ENCODE data around the gene PKP1.

PKP1 gene

DNA sequence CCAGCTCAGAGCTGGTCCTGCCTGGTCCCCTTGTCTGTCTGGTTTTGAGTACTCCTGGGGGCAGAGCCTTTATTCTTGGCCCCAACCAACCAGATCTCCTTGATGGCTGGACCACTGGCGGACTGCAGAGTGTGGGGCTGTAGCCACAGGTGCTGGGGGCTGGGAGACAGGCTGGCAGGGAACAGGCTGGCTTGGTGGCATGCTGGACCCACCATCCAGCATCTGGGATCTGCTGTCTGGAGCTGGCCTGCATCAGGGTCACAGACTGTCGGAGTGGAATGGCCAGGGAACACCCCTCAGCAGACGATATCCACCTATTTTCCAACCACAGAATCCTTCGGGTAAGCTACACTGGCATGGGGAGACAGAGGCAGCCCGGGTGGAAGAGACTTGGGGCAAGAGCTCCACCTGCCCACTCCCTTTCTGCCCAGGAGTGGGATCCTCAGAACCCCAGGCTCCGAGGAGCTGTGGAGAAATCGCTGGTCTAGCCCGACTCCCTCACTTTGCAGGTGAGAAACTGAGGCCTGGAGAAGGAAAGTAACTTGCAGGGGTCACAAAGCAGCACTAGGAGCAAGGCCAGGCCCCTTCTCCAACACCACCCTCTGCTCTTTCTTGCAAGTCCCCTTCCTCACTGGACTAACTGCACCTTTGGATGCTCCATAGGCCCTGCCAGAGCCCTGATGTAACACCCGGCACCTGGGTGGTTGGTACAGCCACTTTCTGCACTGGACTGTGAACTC is 53.6 kb downstream of the PKP1 start:
- no peak for TF ChIP-seq SNAI2 (CRISPR knock-in tag; IDR thresholded peaks at IDR 0.05)
- TF ChIP-seq, protein P1, sequence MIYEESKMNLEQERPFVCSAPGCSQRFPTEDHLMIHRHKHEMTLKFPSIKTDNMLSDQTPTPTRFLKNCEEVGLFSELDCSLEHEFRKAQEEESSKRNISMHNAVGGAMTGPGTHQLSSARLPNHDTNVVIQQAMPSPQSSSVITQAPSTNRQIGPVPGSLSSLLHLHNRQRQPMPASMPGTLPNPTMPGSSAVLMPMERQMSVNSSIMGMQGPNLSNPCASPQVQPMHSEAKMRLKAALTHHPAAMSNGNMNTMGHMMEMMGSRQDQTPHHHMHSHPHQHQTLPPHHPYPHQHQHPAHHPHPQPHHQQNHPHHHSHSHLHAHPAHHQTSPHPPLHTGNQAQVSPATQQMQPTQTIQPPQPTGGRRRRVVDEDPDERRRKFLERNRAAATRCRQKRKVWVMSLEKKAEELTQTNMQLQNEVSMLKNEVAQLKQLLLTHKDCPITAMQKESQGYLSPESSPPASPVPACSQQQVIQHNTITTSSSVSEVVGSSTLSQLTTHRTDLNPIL (CRISPR knock-in tag; IDR thresholded peaks at IDR 0.05; ENCODE audit: low read depth), result no peak
- TF ChIP-seq, protein P2, sequence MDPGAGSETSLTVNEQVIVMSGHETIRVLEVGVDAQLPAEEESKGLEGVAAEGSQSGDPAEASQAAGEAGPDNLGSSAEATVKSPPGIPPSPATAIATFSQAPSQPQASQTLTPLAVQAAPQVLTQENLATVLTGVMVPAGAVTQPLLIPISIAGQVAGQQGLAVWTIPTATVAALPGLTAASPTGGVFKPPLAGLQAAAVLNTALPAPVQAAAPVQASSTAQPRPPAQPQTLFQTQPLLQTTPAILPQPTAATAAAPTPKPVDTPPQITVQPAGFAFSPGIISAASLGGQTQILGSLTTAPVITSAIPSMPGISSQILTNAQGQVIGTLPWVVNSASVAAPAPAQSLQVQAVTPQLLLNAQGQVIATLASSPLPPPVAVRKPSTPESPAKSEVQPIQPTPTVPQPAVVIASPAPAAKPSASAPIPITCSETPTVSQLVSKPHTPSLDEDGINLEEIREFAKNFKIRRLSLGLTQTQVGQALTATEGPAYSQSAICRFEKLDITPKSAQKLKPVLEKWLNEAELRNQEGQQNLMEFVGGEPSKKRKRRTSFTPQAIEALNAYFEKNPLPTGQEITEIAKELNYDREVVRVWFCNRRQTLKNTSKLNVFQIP (CRISPR knock-in tag; IDR thresholded peaks at IDR 0.05; ENCODE audit: borderline replicate concordance, low read depth), result no peak
- no peak for ATAC-seq

DNA sequence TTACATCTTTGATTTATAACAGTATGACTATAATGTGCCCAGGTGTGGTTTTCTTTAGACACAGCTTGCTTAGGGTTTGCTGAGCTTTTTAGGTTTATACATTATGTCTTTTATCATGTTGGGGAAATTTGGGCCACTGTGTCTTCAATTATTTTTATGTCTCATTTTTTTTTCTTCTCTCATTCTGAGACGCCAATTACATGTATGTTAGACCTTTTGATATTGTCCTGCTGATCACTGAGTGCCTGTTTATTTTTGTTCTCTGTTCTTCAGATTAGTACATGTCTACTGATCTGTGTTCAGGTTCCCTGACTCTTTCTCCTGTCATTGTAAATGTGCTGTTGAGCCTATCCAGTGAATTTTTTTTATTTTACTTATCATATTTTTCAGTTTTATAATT is 58.1 kb downstream of the PKP1 start:
- TF ChIP-seq ARNTL (CRISPR knock-in tag; IDR thresholded peaks at IDR 0.05; ENCODE audit: borderline replicate concordance, low read depth) (no peak), ZFP3 (CRISPR knock-in tag; IDR thresholded peaks at IDR 0.05) (no peak), ESRRG (CRISPR knock-in tag; IDR thresholded peaks at IDR 0.05) (no peak), TOX (CRISPR knock-in tag; IDR thresholded peaks at IDR 0.05; ENCODE audit: borderline replicate concordance) (no peak), ZNF8 (CRISPR knock-in tag; IDR thresholded peaks at IDR 0.05) (no peak), TCF4 (CRISPR knock-in tag; IDR thresholded peaks at IDR 0.05; ENCODE audit: borderline replicate concordance) (no peak), OSR1 (CRISPR knock-in tag; IDR thresholded peaks at IDR 0.05) (no peak), PPARA (CRISPR knock-in tag; IDR thresholded peaks at IDR 0.05; ENCODE audit: borderline replicate concordance) (no peak), ZNF565 (CRISPR knock-in tag; conservative IDR thresholded peaks at IDR 0.05; ENCODE audit: low read depth) (no peak), CSDC2 (CRISPR knock-in tag; IDR thresholded peaks at IDR 0.05) (no peak), ZNF70 (CRISPR knock-in tag; IDR thresholded peaks at IDR 0.05) (no peak), GLIS3 (CRISPR knock-in tag; IDR thresholded peaks at IDR 0.05) (no peak)
- TF ChIP-seq, protein P1 (CRISPR knock-in tag; IDR thresholded peaks at IDR 0.05; ENCODE audit: low read depth), result no peak
- TF ChIP-seq, protein P3, sequence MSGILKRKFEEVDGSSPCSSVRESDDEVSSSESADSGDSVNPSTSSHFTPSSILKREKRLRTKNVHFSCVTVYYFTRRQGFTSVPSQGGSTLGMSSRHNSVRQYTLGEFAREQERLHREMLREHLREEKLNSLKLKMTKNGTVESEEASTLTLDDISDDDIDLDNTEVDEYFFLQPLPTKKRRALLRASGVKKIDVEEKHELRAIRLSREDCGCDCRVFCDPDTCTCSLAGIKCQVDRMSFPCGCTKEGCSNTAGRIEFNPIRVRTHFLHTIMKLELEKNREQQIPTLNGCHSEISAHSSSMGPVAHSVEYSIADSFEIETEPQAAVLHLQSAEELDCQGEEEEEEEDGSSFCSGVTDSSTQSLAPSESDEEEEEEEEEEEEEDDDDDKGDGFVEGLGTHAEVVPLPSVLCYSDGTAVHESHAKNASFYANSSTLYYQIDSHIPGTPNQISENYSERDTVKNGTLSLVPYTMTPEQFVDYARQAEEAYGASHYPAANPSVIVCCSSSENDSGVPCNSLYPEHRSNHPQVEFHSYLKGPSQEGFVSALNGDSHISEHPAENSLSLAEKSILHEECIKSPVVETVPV (CRISPR knock-in tag; IDR thresholded peaks at IDR 0.05), result no peak
- TF ChIP-seq, protein P2 (CRISPR knock-in tag; IDR thresholded peaks at IDR 0.05; ENCODE audit: borderline replicate concordance, low read depth), result no peak
- TF ChIP-seq, protein P4, sequence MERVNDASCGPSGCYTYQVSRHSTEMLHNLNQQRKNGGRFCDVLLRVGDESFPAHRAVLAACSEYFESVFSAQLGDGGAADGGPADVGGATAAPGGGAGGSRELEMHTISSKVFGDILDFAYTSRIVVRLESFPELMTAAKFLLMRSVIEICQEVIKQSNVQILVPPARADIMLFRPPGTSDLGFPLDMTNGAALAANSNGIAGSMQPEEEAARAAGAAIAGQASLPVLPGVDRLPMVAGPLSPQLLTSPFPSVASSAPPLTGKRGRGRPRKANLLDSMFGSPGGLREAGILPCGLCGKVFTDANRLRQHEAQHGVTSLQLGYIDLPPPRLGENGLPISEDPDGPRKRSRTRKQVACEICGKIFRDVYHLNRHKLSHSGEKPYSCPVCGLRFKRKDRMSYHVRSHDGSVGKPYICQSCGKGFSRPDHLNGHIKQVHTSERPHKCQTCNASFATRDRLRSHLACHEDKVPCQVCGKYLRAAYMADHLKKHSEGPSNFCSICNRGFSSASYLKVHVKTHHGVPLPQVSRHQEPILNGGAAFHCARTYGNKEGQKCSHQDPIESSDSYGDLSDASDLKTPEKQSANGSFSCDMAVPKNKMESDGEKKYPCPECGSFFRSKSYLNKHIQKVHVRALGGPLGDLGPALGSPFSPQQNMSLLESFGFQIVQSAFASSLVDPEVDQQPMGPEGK (CRISPR knock-in tag; IDR thresholded peaks at IDR 0.05; ENCODE audit: borderline replicate concordance), result no peak
- ATAC-seq, result no peak

DNA sequence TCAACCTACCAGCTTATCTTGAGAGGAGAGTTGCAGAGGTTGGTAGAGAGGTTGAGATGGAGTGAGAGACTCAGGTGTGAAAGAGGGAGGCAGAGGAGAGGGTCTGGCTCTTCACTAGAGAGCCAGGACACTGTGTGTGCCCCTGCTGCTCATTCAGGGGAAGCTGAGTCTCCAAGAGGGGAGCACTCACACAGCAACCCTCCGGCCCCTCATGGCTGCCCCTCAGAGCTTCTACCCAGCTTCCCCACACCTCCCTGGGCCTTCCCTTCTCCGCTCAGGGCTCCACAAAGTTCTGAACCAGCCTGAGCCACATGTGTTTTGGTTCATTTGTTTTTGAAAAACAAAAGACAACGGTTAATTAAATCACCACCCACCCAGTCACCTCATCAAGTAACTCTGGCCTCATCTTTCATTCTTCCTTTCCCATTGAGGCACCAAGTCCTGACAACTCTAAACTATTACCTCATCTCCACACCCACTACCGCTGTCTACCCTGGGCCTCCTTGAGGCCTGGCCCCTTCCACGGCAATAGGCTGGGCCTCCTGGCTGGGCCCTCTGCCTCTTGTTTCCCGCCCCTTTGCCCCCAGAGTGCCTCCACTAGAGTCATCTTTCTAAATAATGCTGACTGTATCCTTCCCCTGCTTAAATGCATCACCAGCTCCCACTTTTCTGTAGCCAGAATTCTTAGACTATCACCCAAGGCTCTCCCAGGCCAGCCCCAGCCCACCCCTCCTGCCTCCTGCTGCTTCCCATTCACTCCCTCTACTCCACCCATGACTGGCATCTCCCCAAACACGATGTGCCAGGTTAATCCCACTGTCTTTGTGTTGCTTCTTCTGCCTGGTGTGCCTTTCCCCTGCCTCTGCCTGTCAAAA is 61.1 kb downstream of the PKP1 start:
- no peak for ATAC-seq
- TF ChIP-seq OSR1 (CRISPR knock-in tag; IDR thresholded peaks at IDR 0.05), result no peak
- TF ChIP-seq BACH2 (CRISPR knock-in tag; IDR thresholded peaks at IDR 0.05; ENCODE audit: borderline replicate concordance), result no peak
- TF ChIP-seq, protein P2 (CRISPR knock-in tag; IDR thresholded peaks at IDR 0.05; ENCODE audit: borderline replicate concordance, low read depth), result no peak
- TF ChIP-seq ZFP30 (CRISPR knock-in tag; IDR thresholded peaks at IDR 0.05), result no peak
- no peak for TF ChIP-seq ZC3H10 (CRISPR knock-in tag; IDR thresholded peaks at IDR 0.05)
- TF ChIP-seq ZNF8 (CRISPR knock-in tag; IDR thresholded peaks at IDR 0.05), result no peak
- TF ChIP-seq ARNTL (CRISPR knock-in tag; IDR thresholded peaks at IDR 0.05; ENCODE audit: borderline replicate concordance, low read depth), result no peak
- TF ChIP-seq ZNF565 (CRISPR knock-in tag; conservative IDR thresholded peaks at IDR 0.05; ENCODE audit: low read depth), result no peak
- TF ChIP-seq ZFP3 (CRISPR knock-in tag; IDR thresholded peaks at IDR 0.05), result no peak
- TF ChIP-seq PPARA (CRISPR knock-in tag; IDR thresholded peaks at IDR 0.05; ENCODE audit: borderline replicate concordance), result no peak
- TF ChIP-seq, protein P5, sequence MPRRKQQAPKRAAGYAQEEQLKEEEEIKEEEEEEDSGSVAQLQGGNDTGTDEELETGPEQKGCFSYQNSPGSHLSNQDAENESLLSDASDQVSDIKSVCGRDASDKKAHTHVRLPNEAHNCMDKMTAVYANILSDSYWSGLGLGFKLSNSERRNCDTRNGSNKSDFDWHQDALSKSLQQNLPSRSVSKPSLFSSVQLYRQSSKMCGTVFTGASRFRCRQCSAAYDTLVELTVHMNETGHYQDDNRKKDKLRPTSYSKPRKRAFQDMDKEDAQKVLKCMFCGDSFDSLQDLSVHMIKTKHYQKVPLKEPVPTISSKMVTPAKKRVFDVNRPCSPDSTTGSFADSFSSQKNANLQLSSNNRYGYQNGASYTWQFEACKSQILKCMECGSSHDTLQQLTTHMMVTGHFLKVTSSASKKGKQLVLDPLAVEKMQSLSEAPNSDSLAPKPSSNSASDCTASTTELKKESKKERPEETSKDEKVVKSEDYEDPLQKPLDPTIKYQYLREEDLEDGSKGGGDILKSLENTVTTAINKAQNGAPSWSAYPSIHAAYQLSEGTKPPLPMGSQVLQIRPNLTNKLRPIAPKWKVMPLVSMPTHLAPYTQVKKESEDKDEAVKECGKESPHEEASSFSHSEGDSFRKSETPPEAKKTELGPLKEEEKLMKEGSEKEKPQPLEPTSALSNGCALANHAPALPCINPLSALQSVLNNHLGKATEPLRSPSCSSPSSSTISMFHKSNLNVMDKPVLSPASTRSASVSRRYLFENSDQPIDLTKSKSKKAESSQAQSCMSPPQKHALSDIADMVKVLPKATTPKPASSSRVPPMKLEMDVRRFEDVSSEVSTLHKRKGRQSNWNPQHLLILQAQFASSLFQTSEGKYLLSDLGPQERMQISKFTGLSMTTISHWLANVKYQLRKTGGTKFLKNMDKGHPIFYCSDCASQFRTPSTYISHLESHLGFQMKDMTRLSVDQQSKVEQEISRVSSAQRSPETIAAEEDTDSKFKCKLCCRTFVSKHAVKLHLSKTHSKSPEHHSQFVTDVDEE (CRISPR knock-in tag; IDR thresholded peaks at IDR 0.05), result no peak

Measured in SK-N-SH treated with all-trans-retinoic acid at 6 μM for 48 hours (cell line).